Suprapubic skin (tissue), 4 donors: ENCODE measurements around the gene PPEF1.

ENCODE experiments used
- POLR2A ChIP-seq, 2 donors: fragments of 450-650 bp; IDR thresholded peaks; one replicate each; pipeline ENCODE4 v1.6.1; 2017; ENCODE audit warnings: antibody characterized with exemption in 2 of 2, mild to moderate bottlenecking in 2 of 2, moderate library complexity in 2 of 2
- POLR2AphosphoS5 ChIP-seq, 3 donors: sonication (generic); formaldehyde crosslinking; IDR thresholded peaks; one replicate each; pipeline ENCODE4 v1.6.1; 2017; ENCODE audit warnings: antibody characterized with exemption in 3 of 3
- TF ChIP-seq, protein P1 (sequence below), 2 donors: fragments of 200-600 bp in 1 of 2; fragments of 450-650 bp in 1 of 2; sonication (generic) in 1 of 2; IDR thresholded peaks; one replicate each; pipeline ENCODE4 v1.5.1; 2016 to 2019; ENCODE audit warnings: antibody characterized with exemption in 2 of 2, mild to moderate bottlenecking in 1 of 2, moderate library complexity in 1 of 2

DNA sequence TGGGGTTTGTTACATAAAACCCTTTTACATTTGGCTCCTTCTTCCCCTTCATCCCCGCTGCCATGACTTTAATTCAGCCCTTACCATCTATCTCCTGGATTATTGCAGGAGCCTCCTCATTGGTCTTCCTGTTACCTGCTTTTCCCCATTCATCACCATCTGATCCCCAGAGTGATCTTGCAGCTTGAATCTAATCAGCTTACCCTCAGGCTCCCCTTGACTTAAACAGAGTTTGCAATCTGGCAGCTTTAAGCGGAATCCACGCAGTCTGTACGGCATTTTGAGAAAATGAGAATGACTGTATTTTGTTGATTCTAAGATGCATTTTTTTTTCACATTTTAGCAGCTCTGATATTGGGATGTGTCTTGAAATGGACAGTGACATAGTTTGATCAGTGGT lies 14.9 kb upstream of the PPEF1 start:
- TF ChIP-seq, protein P1, sequence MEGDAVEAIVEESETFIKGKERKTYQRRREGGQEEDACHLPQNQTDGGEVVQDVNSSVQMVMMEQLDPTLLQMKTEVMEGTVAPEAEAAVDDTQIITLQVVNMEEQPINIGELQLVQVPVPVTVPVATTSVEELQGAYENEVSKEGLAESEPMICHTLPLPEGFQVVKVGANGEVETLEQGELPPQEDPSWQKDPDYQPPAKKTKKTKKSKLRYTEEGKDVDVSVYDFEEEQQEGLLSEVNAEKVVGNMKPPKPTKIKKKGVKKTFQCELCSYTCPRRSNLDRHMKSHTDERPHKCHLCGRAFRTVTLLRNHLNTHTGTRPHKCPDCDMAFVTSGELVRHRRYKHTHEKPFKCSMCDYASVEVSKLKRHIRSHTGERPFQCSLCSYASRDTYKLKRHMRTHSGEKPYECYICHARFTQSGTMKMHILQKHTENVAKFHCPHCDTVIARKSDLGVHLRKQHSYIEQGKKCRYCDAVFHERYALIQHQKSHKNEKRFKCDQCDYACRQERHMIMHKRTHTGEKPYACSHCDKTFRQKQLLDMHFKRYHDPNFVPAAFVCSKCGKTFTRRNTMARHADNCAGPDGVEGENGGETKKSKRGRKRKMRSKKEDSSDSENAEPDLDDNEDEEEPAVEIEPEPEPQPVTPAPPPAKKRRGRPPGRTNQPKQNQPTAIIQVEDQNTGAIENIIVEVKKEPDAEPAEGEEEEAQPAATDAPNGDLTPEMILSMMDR (IDR thresholded peaks at IDR 0.05) = no peak
- TF ChIP-seq POLR2A (IDR thresholded peaks at IDR 0.05) (no peak), POLR2AphosphoS5 (IDR thresholded peaks at IDR 0.05) (no peak)
